ENCODE measurements around the gene ABLIM1. TPM values are rescaled to one million over a fixed set of nuclear protein-coding genes. Genes with fewer than 3 reads are reported as not detected.

The ABLIM1 gene
- total and polyA plus RNA-seq, 2 of the 13 experiments (the other 11 are each of a cell fraction or from before 2014, with no cell fraction given), result 59.4 to 92.7 TPM

GRCh38 chr10:114500643-114501042, 157.4 kb downstream of the ABLIM1 start:
- Histone ChIP-seq H3K4me1 (ENCODE audit: insufficient read depth, low read length) (peaks cover 31% of the 10 kb centered on the region), H3K27ac (ENCODE audit: extremely low read length, insufficient read depth, low read length) (no peak overlapping the region), H2AFZ (ENCODE audit: low read length) (no peak overlapping the region), H3K79me2 (ENCODE audit: insufficient read depth, low read length) (peaks cover 90% of the 10 kb centered on the region), H3K4me3 (replicated peaks in 1 of 3; ENCODE audit: insufficient read depth in 1 of 3, low read depth in 2 of 3, low read length in 3 of 3) (no peak overlapping the region), H3K36me3 (replicated peaks in 1 of 2; ENCODE audit: control insufficient read depth in 1 of 2, insufficient read depth in 2 of 2, low read length in 2 of 2) (peaks cover 0 to 3% of the 10 kb centered on the region in 2 experiments; a peak in 1 of 5 replicates), H3K9me3 (ENCODE audit: low read length) (no peaks in the 10 kb centered on the region), H3K4me2 (ENCODE audit: low read depth, low read length) (no peak overlapping the region), H3K27me3 (ENCODE audit: control insufficient read depth in 1 of 2, insufficient read depth in 2 of 2, low read length in 2 of 2) (no peaks in the 10 kb centered on the region), H4K20me1 (ENCODE audit: insufficient read depth, low read length) (peaks cover 4% of the 10 kb centered on the region; the same call in 1 of the 2 replicates), H3K9ac (ENCODE audit: insufficient read depth, low read depth, low read length) (no peak overlapping the region)
- WGBS (ENCODE audit: low lambda C conversion rate), result 95% methylated on average over 2 of the region's 2 CpGs
- BruUV-seq (replicated peaks), result no TSS peak
- ChIA-PET POLR2A (no interaction called here), CTCF (ENCODE audit: low intra/inter-chr PET ratio, low total read pairs) (no interaction called here)
- FAIRE-seq (no peak), DNase-seq (ENCODE audit: low spot score) (no peak), ATAC-seq (no peak)
- in situ Hi-C loops (cut with HindIII; ENCODE audit: extremely low pct_ligation_motif_present, low pct_unique_long_range_greater_than_20kb), result no loop called here
- intact Hi-C loops (cut with micrococcal nuclease; ENCODE audit: unreplicated experiment), result no loop called here
- TF ChIP-seq PCBP1 (IDR thresholded peaks at IDR 0.05; ENCODE audit: borderline replicate concordance, low read depth, low read length) (peak; percentile 93), ZNF614 (CRISPR knock-in tag; IDR thresholded peaks at IDR 0.05; ENCODE audit: borderline replicate concordance) (no peak), HNRNPK (IDR thresholded peaks at IDR 0.05; ENCODE audit: low read depth, low read length, poor library complexity, severe bottlenecking) (peak; percentile 99), ATF3 (CRISPR knock-in tag; IDR thresholded peaks at IDR 0.05) (no peak), ZBTB21 (CRISPR knock-in tag; IDR thresholded peaks at IDR 0.05) (no peak)

GRCh38 chr10:114499630-114500190, 158.4 kb downstream of the ABLIM1 start:
- no peak for DNase-seq (ENCODE audit: low spot score)

More at GRCh38 chr10:114499630-114500190, 158.4 kb downstream of the ABLIM1 start:
- CTCF ChIA-PET (ENCODE audit: low intra/inter-chr PET ratio, low total read pairs), result no interaction called here
- Histone ChIP-seq H3K27ac (ENCODE audit: extremely low read length, insufficient read depth, low read length) (no peak overlapping the region), H3K36me3 (replicated peaks in 1 of 2; ENCODE audit: control insufficient read depth in 1 of 2, insufficient read depth in 2 of 2, low read length in 2 of 2) (peaks cover 3 to 12% of the 10 kb centered on the region in 2 experiments; a peak in 4 of 5 replicates), H3K9ac (ENCODE audit: insufficient read depth, low read depth, low read length) (no peak overlapping the region), H3K4me1 (ENCODE audit: insufficient read depth, low read length) (peaks cover 22% of the 10 kb centered on the region), H2AFZ (ENCODE audit: low read length) (no peak overlapping the region), H4K20me1 (ENCODE audit: insufficient read depth, low read length) (peaks cover 4% of the 10 kb centered on the region; the same call in 1 of the 2 replicates), H3K9me3 (ENCODE audit: low read length) (no peaks in the 10 kb centered on the region), H3K79me2 (ENCODE audit: insufficient read depth, low read length) (peaks cover 90% of the 10 kb centered on the region), H3K4me2 (ENCODE audit: low read depth, low read length) (no peak overlapping the region), H3K27me3 (ENCODE audit: control insufficient read depth in 1 of 2, insufficient read depth in 2 of 2, low read length in 2 of 2) (no peaks in the 10 kb centered on the region), H3K4me3 (replicated peaks in 1 of 3; ENCODE audit: insufficient read depth in 1 of 3, low read depth in 2 of 3, low read length in 3 of 3) (no peak overlapping the region)
- ATAC-seq (no peak; the same call in 2 of the 3 replicates), FAIRE-seq (no peak)
- BruUV-seq (replicated peaks), result no TSS peak
- intact Hi-C loops (cut with micrococcal nuclease; ENCODE audit: unreplicated experiment) (no loop called here), in situ Hi-C loops (cut with HindIII; ENCODE audit: extremely low pct_ligation_motif_present, low pct_unique_long_range_greater_than_20kb) (no loop called here)
- POLR2A ChIA-PET, result no interaction called here
- WGBS (ENCODE audit: low lambda C conversion rate), result 100% methylated on average over 8 of the region's 8 CpGs
- TF ChIP-seq MAFK (conservative IDR thresholded peaks at IDR 0.05 in 1 of 2, IDR thresholded peaks at IDR 0.05 in 1 of 2; ENCODE audit: low read length in 2 of 2) (peak; percentile 89 to 93), PBX3 (CRISPR knock-in tag; IDR thresholded peaks at IDR 0.05; ENCODE audit: borderline replicate concordance) (no peak), MTA3 (CRISPR knock-in tag; IDR thresholded peaks at IDR 0.05) (no peak), MAFF (IDR thresholded peaks at IDR 0.05; ENCODE audit: low read depth, low read length) (peak; percentile 88), RXRB (CRISPR knock-in tag; IDR thresholded peaks at IDR 0.05; ENCODE audit: borderline replicate concordance) (no peak)

Measured in HepG2 (cell line).